ENCODE results near the gene TMEM121B. TPM values are rescaled to one million over a fixed set of nuclear protein-coding genes. Genes with fewer than 3 reads are reported as not detected.

Gene TMEM121B
- total RNA-seq, 1 experiment from 2014 or later = 8.1 TPM

- WGBS (ENCODE audit: extremely low coverage, insufficient read length, low lambda C conversion rate) = no CpG with 5 or more reads among the region's 17 CpGs
- no peak for DNase-seq
- Histone ChIP-seq H3K14ac (ENCODE audit: insufficient read depth, low read length) (no peak overlapping the region), H2BK12ac (ENCODE audit: insufficient read length, low read depth, low read length) (no peak overlapping the region), H4K5ac (ENCODE audit: insufficient read length, low read depth, low read length) (no peak overlapping the region), H2BK15ac (ENCODE audit: low read depth, low read length) (no peak overlapping the region), H3K4ac (ENCODE audit: low read depth, low read length) (no peak overlapping the region), H3K23me2 (ENCODE audit: insufficient read length, low read depth, low read length, poor library complexity, severe bottlenecking) (no peaks in the 10 kb centered on the region), H2AK5ac (ENCODE audit: insufficient read length, low read length) (no peak overlapping the region), H3K9me3 (ENCODE audit: control insufficient read depth, low read depth, low read length) (no peaks in the 10 kb centered on the region), H3K56ac (ENCODE audit: insufficient read length, low read depth, low read length) (no peak overlapping the region), H3K79me1 (ENCODE audit: insufficient read depth, low read depth, low read length, poor library complexity, severe bottlenecking) (no peaks in the 10 kb centered on the region), H3K27ac (ENCODE audit: insufficient read length, low read depth, low read length) (no peak overlapping the region), H3K27me3 (ENCODE audit: insufficient read depth, low read length) (no peaks in the 10 kb centered on the region), H3K23ac (ENCODE audit: insufficient read length, low read depth, low read length) (no peak overlapping the region), H3T11ph (ENCODE audit: low read length) (no peak overlapping the region), H2BK120ac (ENCODE audit: low read depth, low read length, poor library complexity, severe bottlenecking) (no peak overlapping the region), H3K4me1 (ENCODE audit: insufficient read depth, low read length) (no peaks in the 10 kb centered on the region), H2BK5ac (ENCODE audit: insufficient read length, low read length) (no peak overlapping the region), H3K9ac (ENCODE audit: extremely low read depth, insufficient read length, low read length) (no peak overlapping the region), H3K4me2 (ENCODE audit: insufficient read depth, insufficient read length, low read length) (no peak overlapping the region), H3K18ac (ENCODE audit: insufficient read length, low read depth, low read length) (no peak overlapping the region), H3K79me2 (ENCODE audit: insufficient read depth, low read length) (no peaks in the 10 kb centered on the region), H4K20me1 (ENCODE audit: control insufficient read depth, insufficient read depth, insufficient read length) (no peaks in the 10 kb centered on the region), H4K91ac (ENCODE audit: insufficient read length, low read depth, low read length) (no peak overlapping the region), H2AFZ (ENCODE audit: low read length) (no peak overlapping the region), H4K8ac (replicated peaks; ENCODE audit: insufficient read length, low read depth, low read length) (no peak overlapping the region), H2BK20ac (ENCODE audit: low read depth, low read length, poor library complexity, severe bottlenecking) (no peak overlapping the region)
- Mint-ChIP-seq H3K36me3 (ENCODE audit: insufficient read depth in 1 of 3, low read depth in 3 of 3) (peaks cover 20 to 67% (median 44%) of the 10 kb centered on the region in 3 experiments), H3K27ac (no peak overlapping the region; a peak in 1 of 7 replicates), H3K9me3 (no peaks in the 10 kb centered on the region), H3K27me3 (ENCODE audit: low read depth) (no peaks in the 10 kb centered on the region; the same call in 1 of the 2 replicates), H3K4me1 (peaks cover 3 to 4% of the 10 kb centered on the region in 2 experiments; a peak in 3 of 4 replicates), H3K4me3 (no peak overlapping the region)
- TF ChIP-seq CTCF (conservative IDR thresholded peaks at IDR 0.05) = no peak
Measured at GRCh38 chr22:17137861-17138425, 16.8 kb upstream of the TMEM121B start.

Measured in H9 (cell line).